NCI-H345 treated with DMSO at 0.1 percent for 48 hours (cell line): ENCODE data around the gene C20orf202.
"Not testable (repeated sequence)": the region's sequence is repeated elsewhere in the genome, so short reads cannot be mapped to it uniquely, and the experiment has no call there.

ENCODE experiments used
- DNase-seq: peaks from one replicate; lab custom pipeline; 2025; ENCODE audit not compliant: unreplicated experiment; lab: John Stamatoyannopoulos, UW

The C20orf202 gene

DNA sequence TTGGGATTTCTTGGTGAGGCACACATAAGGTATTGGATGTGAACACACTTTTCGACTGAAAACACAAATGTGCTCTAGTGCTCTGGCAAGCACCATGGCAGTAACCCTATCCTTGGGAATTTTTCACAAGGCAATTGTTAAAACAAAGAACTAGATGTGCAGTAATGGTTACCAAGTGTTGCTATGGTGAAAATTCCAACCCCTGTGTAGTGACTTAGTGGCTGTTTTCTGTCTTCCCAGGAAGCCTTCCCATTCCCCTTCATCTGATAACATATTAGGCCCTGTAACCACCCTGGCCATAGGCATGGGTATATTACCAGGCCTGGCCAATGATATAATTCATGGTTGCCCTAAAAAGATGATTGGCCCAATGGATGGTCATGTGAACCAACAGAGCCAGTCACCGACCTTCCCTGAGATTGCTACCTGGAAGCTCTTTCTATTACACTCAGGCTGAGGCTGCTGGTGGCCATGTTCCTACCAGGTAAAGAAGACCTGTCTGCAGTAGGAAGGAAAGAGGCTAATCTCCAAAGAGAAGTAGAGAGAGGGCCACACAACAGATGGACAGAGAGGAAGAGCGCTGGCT lies 4.1 kb downstream of the C20orf202 start:
- no peak for DNase-seq

- no peak for DNase-seq
Observed at GRCh38 chr20:1209447-1210387, 6.5 kb downstream of the C20orf202 start.

GRCh38 chr20:1210501-1210900 lies 7.2 kb downstream of the C20orf202 start:
- DNase-seq: no peak

DNA sequence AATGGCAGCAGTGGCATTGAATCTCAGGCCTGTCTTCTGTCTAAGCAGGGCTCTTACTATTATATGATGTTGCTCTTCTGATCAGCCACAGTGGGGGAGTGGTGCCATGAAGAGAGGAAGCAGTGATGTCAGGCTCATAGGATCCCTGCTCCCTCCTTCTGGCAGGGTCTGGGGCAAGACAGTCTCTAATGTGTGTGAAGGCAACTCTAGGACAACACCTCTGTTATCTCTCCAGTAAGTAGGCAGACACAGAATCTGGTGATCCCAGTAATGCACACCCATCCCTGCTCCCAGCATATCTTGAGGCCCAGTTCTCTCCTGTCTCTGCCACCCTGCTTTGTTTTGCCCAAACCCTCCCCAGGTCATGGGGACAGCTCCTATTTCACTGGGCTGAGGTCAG lies 8.8 kb downstream of the C20orf202 start:
- no peak for DNase-seq

GRCh38 chr20:1212607-1213396 lies 9.5 kb downstream of the C20orf202 start:
- peak; percentile 73 for DNase-seq

- DNase-seq: no peak
Observed at GRCh38 chr20:1214838-1215261, 11.6 kb downstream of the C20orf202 start.

DNA sequence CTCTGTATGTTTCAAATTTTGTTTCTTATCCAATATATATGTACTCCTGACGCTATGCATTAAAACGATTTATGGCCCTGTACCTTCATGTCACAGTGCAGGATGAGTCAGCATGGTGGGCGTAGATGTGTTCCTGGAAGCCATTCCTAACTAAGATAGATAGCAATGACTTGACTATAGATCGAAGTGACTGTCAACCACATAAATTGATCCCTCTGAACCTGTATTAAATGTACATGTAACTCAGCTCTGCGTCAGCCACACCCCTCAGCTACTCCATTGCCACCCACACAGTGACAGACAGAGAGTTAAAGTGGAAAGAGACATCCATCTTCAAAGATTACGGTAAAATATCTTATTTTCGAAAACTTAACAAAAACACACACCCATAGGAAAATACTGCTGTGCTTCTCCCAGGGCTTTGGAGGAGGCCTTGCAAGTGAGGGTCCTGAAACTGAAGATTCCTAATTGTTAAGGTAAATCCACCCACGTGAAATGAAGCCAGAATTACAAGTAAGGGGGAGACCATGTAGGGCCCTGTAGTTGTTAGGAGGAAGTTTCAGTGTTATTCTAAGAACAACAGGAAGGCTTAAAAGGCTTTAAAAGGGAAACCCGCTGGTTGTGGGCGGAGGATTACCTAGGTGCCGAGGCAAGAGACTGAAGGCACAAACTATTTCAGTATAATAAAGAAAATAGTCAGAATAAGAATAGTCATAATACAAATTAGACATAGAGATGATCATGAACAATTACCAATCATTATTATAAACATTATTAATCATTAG lies 12.3 kb downstream of the C20orf202 start:
- DNase-seq: no peak

- not testable (repeated sequence) for DNase-seq
Observed at GRCh38 chr20:1216527-1217427, 13.5 kb downstream of the C20orf202 start.

DNA sequence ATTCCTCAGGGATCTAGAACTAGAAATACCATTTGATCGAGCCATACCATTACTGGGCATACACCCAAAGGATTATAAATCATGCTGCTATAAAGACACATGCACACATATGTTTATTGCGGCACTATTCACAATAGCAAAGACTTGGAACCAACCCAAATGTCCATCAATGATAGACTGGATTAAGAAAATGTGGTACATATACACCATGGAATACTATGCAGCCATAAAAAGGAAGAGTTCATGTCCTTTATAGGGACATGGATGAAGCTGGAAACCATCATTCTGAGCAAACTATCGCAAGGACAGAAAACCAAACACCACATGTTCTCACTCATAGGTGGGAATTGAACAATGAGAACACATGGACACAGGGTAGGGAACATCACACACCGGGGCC lies 19.5 kb downstream of the C20orf202 start:
- not testable (repeated sequence) for DNase-seq

DNA sequence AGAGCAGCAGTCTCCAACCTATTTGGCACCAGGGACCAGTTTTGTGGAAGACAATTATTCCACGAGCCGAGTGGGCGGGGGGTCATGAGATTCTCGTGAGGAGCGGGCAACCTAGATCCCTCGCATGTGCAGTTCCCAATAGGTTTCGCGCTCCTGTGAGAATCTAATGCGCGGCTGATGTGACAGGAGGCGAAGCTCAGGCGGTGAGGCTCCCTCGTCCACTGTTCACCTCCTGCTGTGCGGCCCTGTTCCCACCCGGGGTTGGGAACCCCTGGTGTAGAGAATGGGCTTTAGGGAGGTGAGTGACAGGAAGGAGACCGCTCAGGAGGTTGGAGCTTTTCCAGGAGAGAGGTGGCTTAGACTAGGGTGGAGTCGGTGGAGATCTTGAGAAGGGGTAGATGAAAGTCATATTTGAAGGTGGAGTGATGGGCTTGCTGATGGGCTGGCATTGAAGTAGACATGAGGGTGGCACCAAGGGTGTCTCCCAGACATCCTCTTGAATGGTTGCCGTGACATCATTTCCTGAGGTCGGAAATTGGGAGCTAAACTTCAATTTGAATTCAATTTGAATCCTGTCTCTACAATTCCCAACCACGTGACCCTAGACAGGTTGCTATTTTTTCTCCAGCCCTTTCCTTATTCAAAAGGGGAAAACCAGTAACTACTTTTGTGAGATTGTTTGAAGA lies 21.1 kb downstream of the C20orf202 start:
- DNase-seq: no peak

DNA sequence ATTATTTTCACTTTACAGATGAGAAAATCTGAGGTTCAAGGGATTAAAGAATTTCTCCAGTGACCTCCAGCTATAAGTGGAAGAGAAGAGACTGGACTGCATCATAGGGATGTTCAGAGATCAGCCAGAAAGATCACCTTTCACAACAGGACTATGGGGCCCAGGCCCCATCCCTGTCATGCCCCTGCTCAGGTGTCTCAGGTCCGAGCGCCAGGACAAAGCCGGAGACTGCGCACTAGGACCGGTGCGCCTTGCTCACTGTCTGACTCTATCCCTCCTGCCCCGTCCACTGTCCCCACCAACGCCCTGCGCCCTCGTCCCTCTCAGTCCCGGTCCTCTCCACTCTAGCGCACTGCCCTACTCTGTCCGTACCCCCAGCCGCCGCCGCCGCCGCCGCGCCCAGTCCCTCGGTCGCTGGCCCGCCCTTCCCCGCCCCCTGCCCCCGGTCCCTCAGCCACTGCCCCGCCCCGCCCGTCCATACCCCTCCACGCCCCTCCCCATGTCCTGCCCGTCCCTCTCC lies 22.1 kb downstream of the C20orf202 start:
- DNase-seq: peak; percentile 64

DNA sequence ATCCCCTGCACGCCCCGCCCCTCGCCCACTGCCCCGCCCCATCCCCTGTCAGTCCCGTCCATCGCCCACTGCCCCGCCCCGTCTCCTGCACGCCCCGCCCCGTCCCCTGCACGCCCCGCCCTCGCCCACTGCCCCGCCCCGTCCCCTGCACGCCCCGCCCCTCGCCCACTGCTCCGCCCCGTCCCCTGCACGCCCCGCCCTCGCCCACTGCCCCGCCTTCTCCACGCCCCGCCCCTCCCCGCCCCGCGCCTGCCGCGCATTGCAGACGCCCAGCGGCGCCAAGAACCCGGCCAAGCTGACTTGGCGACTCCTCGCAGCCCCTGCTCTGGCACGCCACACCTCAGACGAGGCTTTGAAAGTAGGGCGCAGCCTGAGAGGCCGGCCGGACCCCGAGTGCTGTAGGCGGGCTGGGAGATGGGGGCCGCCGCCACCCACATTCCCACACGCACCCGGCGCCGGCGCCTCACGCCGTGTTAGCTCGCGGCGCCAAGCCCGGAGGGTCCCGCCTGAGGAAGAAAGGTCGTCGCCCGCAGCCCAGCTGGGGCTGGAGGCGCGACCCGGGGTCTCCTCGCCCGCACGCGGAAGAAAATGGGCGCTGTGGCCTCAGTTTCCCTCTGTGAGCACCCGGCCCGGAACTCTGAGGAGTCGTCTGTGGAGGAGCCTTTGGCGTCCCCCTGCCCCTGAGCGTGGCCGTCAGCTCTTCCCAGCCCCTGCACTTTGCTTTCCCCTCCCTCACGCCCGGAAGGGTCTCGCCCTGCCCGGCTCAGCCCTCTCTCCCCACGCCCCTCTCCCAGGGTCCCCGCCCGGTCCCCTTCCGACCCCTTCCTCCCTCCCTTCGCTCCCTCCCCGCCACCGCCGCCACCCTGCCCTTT lies 22.8 kb downstream of the C20orf202 start, which contains the start of gene RAD21L1:
Gene RAD21L1, plus strand, starts transcription at position 262 of the 872 bp plus-strand sequence. CDS start 2,410 bp downstream, outside the sequence.
- DNase-seq: no peak

GRCh38 chr20:1229541-1229940 lies 26.3 kb downstream of the C20orf202 start:
- DNase-seq: no peak

- DNase-seq: no peak
Observed at GRCh38 chr20:1232286-1233111, 29.2 kb downstream of the C20orf202 start.

- no peak for DNase-seq
Observed at GRCh38 chr20:1240549-1240948, 37.3 kb downstream of the C20orf202 start.

- DNase-seq: no peak
Observed at GRCh38 chr20:1241456-1241855, 38.2 kb downstream of the C20orf202 start.

DNA sequence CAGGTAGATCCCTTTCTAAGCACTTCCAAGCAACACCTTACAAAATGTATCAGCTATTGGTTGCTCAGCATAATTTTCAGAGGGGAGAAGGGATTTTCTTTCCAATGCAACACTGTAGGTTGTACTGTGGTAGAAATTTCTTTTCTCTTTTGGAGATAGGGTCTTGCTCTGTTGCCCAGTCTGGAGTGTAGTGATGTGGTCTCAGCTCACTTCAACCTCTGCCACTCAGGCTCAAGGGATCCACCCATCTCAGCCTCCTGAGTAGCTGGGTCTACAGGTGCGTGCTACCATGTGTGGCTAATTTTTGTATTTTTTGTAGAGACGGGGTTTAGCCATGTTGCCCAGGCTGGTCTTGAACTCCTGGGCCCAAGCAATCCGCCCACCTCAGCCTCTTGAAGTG lies 38.8 kb downstream of the C20orf202 start:
- DNase-seq: no peak
